IMR-90 (cell line): ENCODE results near the gene NAA10. TPM values are rescaled to one million over a fixed set of nuclear protein-coding genes. Genes with fewer than 3 reads are reported as not detected.

Experiments
- ATAC-seq: fragments of 200-7000 bp; cut with Tn5 transposase; 2 replicates; pipeline ENCODE4 v1.9.1; 2020; ENCODE audit warnings: low read depth, mild to moderate bottlenecking, moderate library complexity
- BruUV-seq: library from RNA; stranded (reverse); fragments of 400-500 nt; replicated peaks from 2 replicates; lab custom pipeline; 2021; lab: Mats Ljungman, UMichigan
- CTCF ChIA-PET: fragments of 300-600 bp; formaldehyde crosslinking; extraction: SDS; loops from one replicate; lab custom pipeline; 2021; ENCODE audit warnings: antibody characterized with exemption; lab: Yijun Ruan, JAX
- POLR2A ChIA-PET: fragments of 300-600 bp; sonication (Branson Sonifier 250); formaldehyde crosslinking; loops from one replicate; lab custom pipeline; 2022; ENCODE audit warnings: antibody characterized with exemption; ENCODE audit not compliant: unreplicated experiment; lab: Charles Lee
- DNase-seq: peaks from one replicate; pipeline ENCODE4 v3.0.0; 2013
- H2AFZ ChIP-seq: replicated peaks from 2 replicates; pipeline ENCODE3; 2013; ENCODE audit warnings: low read length, mild to moderate bottlenecking; ENCODE audit not compliant: poor library complexity
- H2AK5ac ChIP-seq: 2 replicates; pipeline ENCODE4 v1.6.1; 2013; ENCODE audit warnings: low read depth, low read length, inconsistent platforms
- H2AK9ac ChIP-seq: replicated peaks from 2 replicates; pipeline ENCODE3; 2013; ENCODE audit warnings: mild to moderate bottlenecking, low read depth, low read length, moderate library complexity; ENCODE audit not compliant: poor library complexity
- H2BK120ac ChIP-seq: 2 replicates; pipeline ENCODE4 v1.6.1; 2013; ENCODE audit warnings: low read depth, low read length, inconsistent platforms
- H2BK15ac ChIP-seq: 3 replicates; pipeline ENCODE4 v1.6.1; 2013; ENCODE audit warnings: low read depth, low read length, inconsistent platforms
- H2BK20ac ChIP-seq: 2 replicates; pipeline ENCODE4 v1.6.1; 2013; ENCODE audit warnings: low read depth, mild to moderate bottlenecking, inconsistent platforms, low read length, moderate library complexity
- H2BK5ac ChIP-seq: 2 replicates; pipeline ENCODE4 v1.6.1; 2013; ENCODE audit warnings: mild to moderate bottlenecking, low read depth, low read length, inconsistent platforms; ENCODE audit not compliant: poor library complexity, severe bottlenecking
- H3K14ac ChIP-seq: replicated peaks from 2 replicates; pipeline ENCODE4 v1.6.1; 2013; ENCODE audit warnings: low read depth, low read length, inconsistent platforms
- H3K18ac ChIP-seq: 2 replicates; pipeline ENCODE4 v1.6.1; 2013; ENCODE audit warnings: low read depth, low read length, control low read depth
- H3K23ac ChIP-seq: 2 replicates; pipeline ENCODE4 v1.6.1; 2013; ENCODE audit warnings: low read depth, low read length, inconsistent platforms
- H3K27ac ChIP-seq: 2 replicates; pipeline ENCODE4 v1.5.1; 2013; ENCODE audit warnings: mild to moderate bottlenecking, control low read depth, low read length; ENCODE audit not compliant: insufficient read depth
- H3K27me3 ChIP-seq: 2 replicates; pipeline ENCODE4 v1.6.1; 2013; ENCODE audit warnings: low read length; ENCODE audit not compliant: control insufficient read depth, insufficient read depth
- H3K36me3 ChIP-seq: 2 replicates; pipeline ENCODE4 v1.6.1; 2013; ENCODE audit warnings: low read length, mixed read lengths; ENCODE audit not compliant: control insufficient read depth, insufficient read depth
- H3K4ac ChIP-seq: 2 replicates; pipeline ENCODE4 v1.6.1; 2013; ENCODE audit warnings: low read depth, low read length, inconsistent platforms
- H3K4me1 ChIP-seq: 2 replicates; pipeline ENCODE4 v1.6.1; 2013; ENCODE audit warnings: low read length, mixed read lengths; ENCODE audit not compliant: control insufficient read depth, insufficient read depth
- H3K4me2 ChIP-seq: 2 replicates; pipeline ENCODE4 v1.6.1; 2013; ENCODE audit warnings: low read depth, mild to moderate bottlenecking, control low read depth, low read length, moderate library complexity
- H3K4me3 ChIP-seq: 2 replicates; pipeline ENCODE4 v1.5.1; 2013; ENCODE audit warnings: low read depth, mild to moderate bottlenecking, control low read depth, low read length, moderate library complexity; ENCODE audit not compliant: insufficient read depth
- H3K56ac ChIP-seq: 2 replicates; pipeline ENCODE4 v1.6.1; 2013; ENCODE audit warnings: low read length, inconsistent platforms; ENCODE audit not compliant: insufficient read depth; ENCODE audit errors: extremely low read depth
- H3K79me1 ChIP-seq, 2 experiments: 2 replicates each; pipeline ENCODE4 v1.6.1; 2013; ENCODE audit warnings: low read length in 2 of 2, inconsistent platforms in 1 of 2, low read depth in 1 of 2
- H3K9ac ChIP-seq: 2 replicates; pipeline ENCODE4 v1.6.1; 2013; ENCODE audit warnings: low read depth, low read length, control low read depth
- H3K9me1 ChIP-seq: 2 replicates; pipeline ENCODE4 v1.6.1; 2013; ENCODE audit warnings: low read length, inconsistent platforms; ENCODE audit not compliant: insufficient read depth
- H3K9me3 ChIP-seq: 2 replicates; pipeline ENCODE4 v1.6.1; 2013; ENCODE audit warnings: low read length; ENCODE audit not compliant: control insufficient read depth, insufficient read depth
- H4K20me1 ChIP-seq: 2 replicates; pipeline ENCODE4 v1.6.1; 2013; ENCODE audit warnings: low read length, inconsistent platforms; ENCODE audit not compliant: insufficient read depth
- H4K5ac ChIP-seq: 2 replicates; pipeline ENCODE4 v1.6.1; 2013; ENCODE audit warnings: mild to moderate bottlenecking, low read depth, low read length, control low read depth
- H4K8ac ChIP-seq, 2 experiments: 2 replicates each; pipeline ENCODE4 v1.6.1; 2013; ENCODE audit warnings: low read depth in 2 of 2, low read length in 2 of 2, control low read depth in 1 of 2, inconsistent platforms in 1 of 2
- H4K91ac ChIP-seq: 2 replicates; pipeline ENCODE4 v1.6.1; 2013; ENCODE audit warnings: low read depth, low read length, inconsistent platforms; ENCODE audit not compliant: insufficient read depth
- BHLHE40 ChIP-seq: fragments of 150-350 bp; IDR thresholded peaks from 2 replicates; pipeline ENCODE4 v1.6.1; 2016; ENCODE audit warnings: mild to moderate bottlenecking, low read depth, low read length
- CEBPB ChIP-seq: IDR thresholded peaks from 2 replicates; pipeline ENCODE4 v1.6.1; 2012; ENCODE audit warnings: low read depth, low read length, improper control_type of control experiment
- CHD1 ChIP-seq: IDR thresholded peaks from 2 replicates; pipeline ENCODE4 v1.6.1; 2012; ENCODE audit warnings: low read depth, low read length, improper control_type of control experiment
- FOS ChIP-seq: fragments of 150-350 bp; IDR thresholded peaks from 2 replicates; pipeline ENCODE4 v1.6.1; 2016; ENCODE audit warnings: low read depth, low read length
- MAZ ChIP-seq: IDR thresholded peaks from 2 replicates; pipeline ENCODE4 v1.6.1; 2012; ENCODE audit warnings: low read depth, mild to moderate bottlenecking, low read length, improper control_type of control experiment, moderate library complexity, borderline replicate concordance
- MXI1 ChIP-seq: IDR thresholded peaks from 2 replicates; pipeline ENCODE4 v1.6.1; 2012; ENCODE audit warnings: low read depth, mild to moderate bottlenecking, low read length, moderate library complexity, borderline replicate concordance
- NFE2L2 ChIP-seq: fragments of 150-350 bp; IDR thresholded peaks from 2 replicates; pipeline ENCODE4 v1.6.1; 2016; ENCODE audit warnings: low read depth, mild to moderate bottlenecking, low read length
- POLR2A ChIP-seq: IDR thresholded peaks from 2 replicates; pipeline ENCODE4 v1.6.1; 2012; ENCODE audit warnings: mild to moderate bottlenecking, low read depth, low read length
- RAD21 ChIP-seq: IDR thresholded peaks from 2 replicates; pipeline ENCODE4 v1.6.1; 2012; ENCODE audit warnings: low read length, improper control_type of control experiment
- RCOR1 ChIP-seq: IDR thresholded peaks from 2 replicates; pipeline ENCODE4 v1.6.1; 2012; ENCODE audit warnings: mild to moderate bottlenecking, low read length, improper control_type of control experiment; ENCODE audit not compliant: insufficient replicate concordance
- RFX5 ChIP-seq: IDR thresholded peaks from 2 replicates; pipeline ENCODE4 v1.8.0; 2012; ENCODE audit warnings: low read depth, mild to moderate bottlenecking, low read length, moderate library complexity
- SMC3 ChIP-seq: fragments of 150-350 bp; IDR thresholded peaks from 2 replicates; pipeline ENCODE4 v1.6.1; 2016; ENCODE audit warnings: low read depth, mild to moderate bottlenecking, antibody characterized with exemption, low read length, moderate library complexity
- WGBS, 2 experiments: methylation state at CpG; one replicate each; pipeline versions ENCODE4 v1.1.5 to v1.1.7; 2013; ENCODE audit warnings: missing lambda C conversion rate in 2 of 2; ENCODE audit not compliant: insufficient read length in 1 of 2; ENCODE audit errors: extremely low coverage in 2 of 2; 5-methylcytosine and 5-hydroxymethylcytosine counted together
- dilution Hi-C: fragments of 300-500 bp; cut with HindIII; formaldehyde crosslinking; loops from one replicate; pipeline ENCODE4 v1.14.3; 2018; ENCODE audit warnings: low sequenced_read_pairs; ENCODE audit not compliant: unreplicated experiment
- in situ Hi-C: fragments of 300-500 bp; cut with MboI; formaldehyde crosslinking; loops from 3 replicates; pipeline ENCODE4 v1.14.3; 2019; ENCODE audit warnings: low sequenced_read_pairs, inconsistent platforms, mixed read lengths
- intact Hi-C: fragments of 100-400 bp; cut with micrococcal nuclease; formaldehyde crosslinking; loops from 2 replicates; pipeline ENCODE4 v1.10.0; 2022
- polyA plus RNA-seq, 3 experiments: library from polyadenylated mRNA; depleted of rRNA; stranded (reverse); fragments of >200 nt; gene quantifications; 2 replicates each; pipeline ENCODE4 v1.2.3, GENCODE V29; 2012; ENCODE audit warnings: low replicate concordance in 1 of 3
- total RNA-seq: library from RNA; depleted of rRNA; stranded (reverse); fragments of >200 nt; gene quantifications from 2 replicates; pipeline ENCODE4 v1.2.3, GENCODE V29; 2012
- TF ChIP-seq, protein P1 (sequence below): fragments of 150-350 bp; IDR thresholded peaks from 2 replicates; pipeline ENCODE4 v1.6.1; 2017; ENCODE audit warnings: mild to moderate bottlenecking, antibody characterized with exemption, low read length, low read depth
- TF ChIP-seq, protein P2 (sequence below): conservative IDR thresholded peaks from 2 replicates; pipeline ENCODE4 v1.5.1; 2012; ENCODE audit warnings: mild to moderate bottlenecking, low read depth, low read length, improper control_type of control experiment
- TF ChIP-seq, protein P3 (sequence below): fragments of 150-350 bp; IDR thresholded peaks from 2 replicates; pipeline ENCODE4 v1.6.1; 2016; ENCODE audit warnings: low read depth, mild to moderate bottlenecking, low read length, moderate library complexity, borderline replicate concordance

NAA10 gene
- total and polyA plus RNA-seq, 2 of the 4 experiments (the other 2 are of a cell fraction): 98.6 to 172 TPM

DNA sequence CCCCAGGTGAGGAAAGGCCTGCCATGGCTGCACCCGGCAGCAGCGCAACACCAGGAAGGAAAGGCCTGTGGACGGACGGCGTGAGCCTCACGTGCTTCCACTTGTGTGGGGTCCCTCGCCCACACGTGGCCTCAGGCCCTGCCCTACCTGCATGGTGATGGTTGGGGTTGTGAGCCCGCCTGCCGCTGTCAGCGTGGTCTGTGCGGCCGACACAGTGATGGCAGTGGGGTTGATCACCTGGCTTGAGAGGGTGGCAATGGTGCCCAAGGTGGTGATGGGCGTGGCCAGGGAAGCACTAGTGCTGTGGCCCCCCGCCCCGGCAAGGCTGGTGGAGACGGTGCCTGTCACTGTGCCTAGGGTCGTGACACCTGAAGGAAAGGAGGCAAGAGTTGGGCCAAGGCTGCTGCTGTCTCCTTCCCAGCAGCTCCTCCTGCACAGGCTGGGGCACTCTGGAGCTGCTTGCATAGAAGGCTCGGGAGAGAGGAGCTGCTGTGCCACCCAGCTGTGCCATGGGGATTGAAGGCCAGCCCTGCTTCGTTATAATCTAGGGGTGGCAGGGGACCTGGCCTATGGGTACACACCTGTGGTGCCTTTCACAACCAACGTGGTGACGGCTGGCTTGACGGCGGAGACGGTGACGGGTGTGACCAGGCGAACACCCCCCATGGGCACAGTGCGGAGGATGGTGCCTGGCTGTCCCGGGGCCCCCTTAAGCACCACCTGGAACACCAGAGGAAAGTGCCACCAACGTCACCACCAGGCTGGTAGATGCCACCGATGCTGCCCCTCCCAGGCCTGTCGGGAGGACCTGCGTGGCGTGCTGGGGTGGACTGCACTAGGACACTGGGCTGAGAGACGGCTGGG lies 21.4 kb upstream of the NAA10 start:
- no peak overlapping the region for H2AFZ ChIP-seq
- no peak overlapping the region for H3K9ac ChIP-seq
- no peak for ATAC-seq
- no peak overlapping the region for H2BK20ac ChIP-seq
- H3K4me1 ChIP-seq: peaks cover 4% of the 10 kb centered on the region
- WGBS, 2 experiments: 80% methylated on average over 19 of the region's 35 CpGs; no CpG with 5 or more reads in 1 of the 2 experiments
- H2BK15ac ChIP-seq: no peak overlapping the region
- H2BK5ac ChIP-seq: no peak overlapping the region
- no peak overlapping the region for H2AK9ac ChIP-seq
- H3K9me3 ChIP-seq: no peaks in the 10 kb centered on the region
- peaks cover 0 to 6% of the 10 kb centered on the region in 2 experiments; a peak in 3 of 4 replicates for H3K79me1 ChIP-seq
- peaks cover 84% of the 10 kb centered on the region for H3K36me3 ChIP-seq
- dilution Hi-C loops (no loop called here), intact Hi-C loops (no loop called here), in situ Hi-C loops (no loop called here)
- DNase-seq: no peak
- ChIA-PET CTCF (no interaction called here), POLR2A (no interaction called here)
- H3K56ac ChIP-seq: no peak overlapping the region
- H3K4me2 ChIP-seq: no peak overlapping the region
- no peak overlapping the region for H4K8ac ChIP-seq
- H4K20me1 ChIP-seq: no peaks in the 10 kb centered on the region; the same call in 1 of the 2 replicates
- no peaks in the 10 kb centered on the region for H3K9me1 ChIP-seq
- no peak overlapping the region for H3K4me3 ChIP-seq
- no peak overlapping the region for H3K4ac ChIP-seq
- no peak overlapping the region for H3K18ac ChIP-seq
- H3K27me3 ChIP-seq: no peaks in the 10 kb centered on the region
- BruUV-seq: no TSS peak
- no peak overlapping the region for H2BK120ac ChIP-seq
- no peak overlapping the region for H3K14ac ChIP-seq
- no peak overlapping the region for H3K27ac ChIP-seq
- H4K5ac ChIP-seq: no peak overlapping the region
- H2AK5ac ChIP-seq: no peak overlapping the region
- H3K23ac ChIP-seq: no peak overlapping the region
- no peak overlapping the region for H4K91ac ChIP-seq
- TF ChIP-seq MAZ (no peak), RFX5 (no peak), POLR2A (no peak), CHD1 (no peak), BHLHE40 (no peak), NFE2L2 (no peak), CEBPB (no peak), RCOR1 (no peak), RAD21 (no peak), FOS (no peak), MXI1 (no peak), SMC3 (no peak)
- TF ChIP-seq, protein P1, sequence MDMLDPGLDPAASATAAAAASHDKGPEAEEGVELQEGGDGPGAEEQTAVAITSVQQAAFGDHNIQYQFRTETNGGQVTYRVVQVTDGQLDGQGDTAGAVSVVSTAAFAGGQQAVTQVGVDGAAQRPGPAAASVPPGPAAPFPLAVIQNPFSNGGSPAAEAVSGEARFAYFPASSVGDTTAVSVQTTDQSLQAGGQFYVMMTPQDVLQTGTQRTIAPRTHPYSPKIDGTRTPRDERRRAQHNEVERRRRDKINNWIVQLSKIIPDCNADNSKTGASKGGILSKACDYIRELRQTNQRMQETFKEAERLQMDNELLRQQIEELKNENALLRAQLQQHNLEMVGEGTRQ: no peak
- TF ChIP-seq, protein P2, sequence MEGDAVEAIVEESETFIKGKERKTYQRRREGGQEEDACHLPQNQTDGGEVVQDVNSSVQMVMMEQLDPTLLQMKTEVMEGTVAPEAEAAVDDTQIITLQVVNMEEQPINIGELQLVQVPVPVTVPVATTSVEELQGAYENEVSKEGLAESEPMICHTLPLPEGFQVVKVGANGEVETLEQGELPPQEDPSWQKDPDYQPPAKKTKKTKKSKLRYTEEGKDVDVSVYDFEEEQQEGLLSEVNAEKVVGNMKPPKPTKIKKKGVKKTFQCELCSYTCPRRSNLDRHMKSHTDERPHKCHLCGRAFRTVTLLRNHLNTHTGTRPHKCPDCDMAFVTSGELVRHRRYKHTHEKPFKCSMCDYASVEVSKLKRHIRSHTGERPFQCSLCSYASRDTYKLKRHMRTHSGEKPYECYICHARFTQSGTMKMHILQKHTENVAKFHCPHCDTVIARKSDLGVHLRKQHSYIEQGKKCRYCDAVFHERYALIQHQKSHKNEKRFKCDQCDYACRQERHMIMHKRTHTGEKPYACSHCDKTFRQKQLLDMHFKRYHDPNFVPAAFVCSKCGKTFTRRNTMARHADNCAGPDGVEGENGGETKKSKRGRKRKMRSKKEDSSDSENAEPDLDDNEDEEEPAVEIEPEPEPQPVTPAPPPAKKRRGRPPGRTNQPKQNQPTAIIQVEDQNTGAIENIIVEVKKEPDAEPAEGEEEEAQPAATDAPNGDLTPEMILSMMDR: no peak
- TF ChIP-seq, protein P3, sequence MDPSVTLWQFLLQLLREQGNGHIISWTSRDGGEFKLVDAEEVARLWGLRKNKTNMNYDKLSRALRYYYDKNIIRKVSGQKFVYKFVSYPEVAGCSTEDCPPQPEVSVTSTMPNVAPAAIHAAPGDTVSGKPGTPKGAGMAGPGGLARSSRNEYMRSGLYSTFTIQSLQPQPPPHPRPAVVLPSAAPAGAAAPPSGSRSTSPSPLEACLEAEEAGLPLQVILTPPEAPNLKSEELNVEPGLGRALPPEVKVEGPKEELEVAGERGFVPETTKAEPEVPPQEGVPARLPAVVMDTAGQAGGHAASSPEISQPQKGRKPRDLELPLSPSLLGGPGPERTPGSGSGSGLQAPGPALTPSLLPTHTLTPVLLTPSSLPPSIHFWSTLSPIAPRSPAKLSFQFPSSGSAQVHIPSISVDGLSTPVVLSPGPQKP: no peak
